Body of pancreas (tissue), 4 donors: ENCODE results near the gene RASA3. TPM values are rescaled to one million over a fixed set of nuclear protein-coding genes. Genes with fewer than 3 reads are reported as not detected.

Experiments used
- ATAC-seq: fragments of 150-250 bp; one replicate; pipeline ENCODE4 v1.9.1; 2016
- DNase-seq, 4 donors: peaks; one replicate each; pipeline ENCODE4 v3.0.0-alpha.2; 2019
- H3K27ac ChIP-seq, 4 donors: fragments of 200-600 bp; sonication (generic); 1 replicate in 3 of 4; 2 replicates in 1 of 4; pipeline versions ENCODE4 v1.5.1 to v1.6.1; 2016 to 2019; ENCODE audit warnings: mild to moderate bottlenecking in 1 of 4, mixed read lengths in 1 of 4, moderate library complexity in 1 of 4
- H3K27me3 ChIP-seq, 2 donors: fragments of 200-600 bp; sonication (generic); one replicate each; pipeline ENCODE4 v1.6.0; 2016; ENCODE audit warnings: mild to moderate bottlenecking in 1 of 2
- H3K36me3 ChIP-seq, 2 donors: fragments of 200-600 bp; sonication (generic); replicated peaks in 1 of 2; 2 replicates each; pipeline ENCODE4 v1.5.1; 2016; ENCODE audit warnings: low read depth in 2 of 2; ENCODE audit not compliant: insufficient read depth in 1 of 2
- H3K4me1 ChIP-seq: fragments of 200-600 bp; sonication (generic); one replicate; pipeline ENCODE4 v1.6.0; 2016
- H3K4me3 ChIP-seq, 2 donors: fragments of 200-600 bp; sonication (generic); 1 replicate in 1 of 2; 2 replicates in 1 of 2; pipeline ENCODE4 v1.5.1; 2016 to 2019
- H3K9me3 ChIP-seq, 3 donors: fragments of 200-600 bp; sonication (generic); 1 replicate in 2 of 3; 2 replicates in 1 of 3; pipeline ENCODE4 v1.5.1; 2016
- POLR2A ChIP-seq, 3 donors: fragments of 450-650 bp; IDR thresholded peaks; one replicate each; pipeline ENCODE4 v1.6.1; 2016; ENCODE audit warnings: antibody characterized with exemption in 3 of 3, mild to moderate bottlenecking in 2 of 3
- WGBS, 2 donors: methylation state at CpG; one replicate each; pipeline ENCODE4 v1.1.5; 2017; 5-methylcytosine and 5-hydroxymethylcytosine counted together
- intact Hi-C: fragments of 100-400 bp; cut with DNase I; formaldehyde crosslinking; loops from one replicate; pipeline ENCODE4 v1.15.1; 2023
- total RNA-seq, 2 donors: library from RNA; depleted of rRNA; stranded (reverse); fragments of >200 nt; gene quantifications; one replicate each; pipeline ENCODE4 v1.1.0, GENCODE V29; 2016
- TF ChIP-seq, protein P1 (sequence below), 7 experiments: fragments of 450-650 bp in 4 of 7; fragments of 200-600 bp in 3 of 7; sonication (generic) in 3 of 7; IDR thresholded peaks; one replicate each; pipeline ENCODE4 v1.5.1; 2016 to 2019; ENCODE audit warnings: antibody characterized with exemption in 7 of 7

Gene RASA3
- total RNA-seq, 2 donors from 2014 or later: 10.2 to 19.2 TPM

DNA sequence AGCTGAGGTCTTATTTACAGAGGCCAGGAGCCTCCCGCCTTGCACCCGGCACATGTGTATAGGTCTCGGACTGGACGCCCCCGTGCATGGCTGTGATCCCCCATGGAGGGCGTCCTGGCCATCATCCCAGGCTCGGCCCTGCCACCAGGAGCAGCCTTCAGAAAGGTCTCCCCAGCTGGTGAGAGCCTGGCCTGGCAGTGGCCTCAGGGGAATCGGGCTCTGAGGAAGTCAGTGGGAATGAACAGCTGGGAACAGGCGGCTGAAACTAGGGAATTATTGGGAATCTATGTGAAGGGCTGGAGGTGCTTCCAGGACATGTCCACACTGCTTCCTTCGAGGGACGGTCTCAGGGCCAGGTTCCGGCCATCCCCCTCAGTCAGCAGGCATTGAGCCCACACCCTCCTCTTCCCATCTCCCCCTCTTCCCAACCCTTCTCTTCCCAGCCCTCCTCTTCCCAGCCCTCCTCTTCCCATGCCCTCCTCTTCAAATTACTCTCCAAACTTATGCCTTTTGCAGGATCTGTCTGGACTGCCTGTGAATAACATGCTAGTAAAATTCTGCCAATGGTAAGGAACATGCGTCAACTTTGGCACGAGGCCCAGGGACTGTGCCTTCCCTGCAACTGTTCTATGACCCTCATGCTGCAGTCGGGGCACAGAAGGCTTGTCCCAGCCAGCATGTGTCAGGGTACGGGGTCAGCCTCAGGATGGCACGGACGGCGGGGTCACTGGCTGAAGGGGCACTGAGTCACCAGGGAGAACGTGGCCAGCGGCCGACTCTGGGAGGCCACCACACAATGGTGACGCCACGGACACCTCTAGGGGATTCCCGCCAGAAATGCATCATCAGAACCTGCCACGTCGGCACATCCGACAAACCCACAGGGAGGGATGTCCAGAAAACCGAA lies 134.3 kb downstream of the RASA3 start:
- H3K27ac ChIP-seq: no peak overlapping the region
- ATAC-seq: peak; percentile 28
- intact Hi-C loops: no loop called here

GRCh38 chr13:113996912-113997745 lies 135.3 kb downstream of the RASA3 start:
- ATAC-seq (no peak), DNase-seq (peak in 1 of 4 donors; percentile 4)
- no peaks in the 10 kb centered on the region for H3K27me3 ChIP-seq
- H3K9me3 ChIP-seq: no peaks in the 10 kb centered on the region
- 84 to 86% methylated on average over 10 to 13 of the region's 13 CpGs for WGBS, 2 donors
- intact Hi-C loops: no loop called here
- H3K36me3 ChIP-seq: no peaks in the 10 kb centered on the region
- no peak overlapping the region for H3K27ac ChIP-seq
- TF ChIP-seq, protein P1, sequence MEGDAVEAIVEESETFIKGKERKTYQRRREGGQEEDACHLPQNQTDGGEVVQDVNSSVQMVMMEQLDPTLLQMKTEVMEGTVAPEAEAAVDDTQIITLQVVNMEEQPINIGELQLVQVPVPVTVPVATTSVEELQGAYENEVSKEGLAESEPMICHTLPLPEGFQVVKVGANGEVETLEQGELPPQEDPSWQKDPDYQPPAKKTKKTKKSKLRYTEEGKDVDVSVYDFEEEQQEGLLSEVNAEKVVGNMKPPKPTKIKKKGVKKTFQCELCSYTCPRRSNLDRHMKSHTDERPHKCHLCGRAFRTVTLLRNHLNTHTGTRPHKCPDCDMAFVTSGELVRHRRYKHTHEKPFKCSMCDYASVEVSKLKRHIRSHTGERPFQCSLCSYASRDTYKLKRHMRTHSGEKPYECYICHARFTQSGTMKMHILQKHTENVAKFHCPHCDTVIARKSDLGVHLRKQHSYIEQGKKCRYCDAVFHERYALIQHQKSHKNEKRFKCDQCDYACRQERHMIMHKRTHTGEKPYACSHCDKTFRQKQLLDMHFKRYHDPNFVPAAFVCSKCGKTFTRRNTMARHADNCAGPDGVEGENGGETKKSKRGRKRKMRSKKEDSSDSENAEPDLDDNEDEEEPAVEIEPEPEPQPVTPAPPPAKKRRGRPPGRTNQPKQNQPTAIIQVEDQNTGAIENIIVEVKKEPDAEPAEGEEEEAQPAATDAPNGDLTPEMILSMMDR (IDR thresholded peaks at IDR 0.05): no peak
- no peak for TF ChIP-seq POLR2A (IDR thresholded peaks at IDR 0.05)
- H3K4me1 ChIP-seq: no peaks in the 10 kb centered on the region
- H3K4me3 ChIP-seq: no peak overlapping the region

More for the DNA sequence above, 134.3 kb downstream of the RASA3 start:
- TF ChIP-seq, protein P1 (IDR thresholded peaks at IDR 0.05): no peak
- TF ChIP-seq POLR2A (IDR thresholded peaks at IDR 0.05): no peak
- Histone ChIP-seq H3K9me3 (no peaks in the 10 kb centered on the region), H3K27me3 (no peaks in the 10 kb centered on the region), H3K4me3 (no peak overlapping the region), H3K36me3 (no peaks in the 10 kb centered on the region), H3K4me1 (no peaks in the 10 kb centered on the region)
- peak; percentile 35 to 51 (median 49) for DNase-seq
- WGBS, 2 donors: 72 to 79% methylated on average over 18 to 29 of the region's 29 CpGs

- no peak for ATAC-seq
- no peak overlapping the region for H3K4me3 ChIP-seq
- intact Hi-C loops: no loop called here
- no peaks in the 10 kb centered on the region for H3K27me3 ChIP-seq
- TF ChIP-seq, protein P1 (IDR thresholded peaks at IDR 0.05): no peak
- no peak for TF ChIP-seq POLR2A (IDR thresholded peaks at IDR 0.05)
- no peaks in the 10 kb centered on the region for H3K9me3 ChIP-seq
- 89 to 97% methylated on average over 6 to 27 of the region's 38 CpGs for WGBS, 2 donors
- no peaks in the 10 kb centered on the region for H3K4me1 ChIP-seq
- peak in 1 of 4 donors; percentile 7 for DNase-seq
- H3K27ac ChIP-seq: no peak overlapping the region
- H3K36me3 ChIP-seq: no peaks in the 10 kb centered on the region
These were observed 136.1 kb downstream of the RASA3 start for GRCh38 chr13:113996081-113996911.

GRCh38 chr13:113995051-113995601 lies 137.3 kb downstream of the RASA3 start:
- TF ChIP-seq POLR2A (IDR thresholded peaks at IDR 0.05): no peak
- TF ChIP-seq, protein P1 (IDR thresholded peaks at IDR 0.05): no peak
- 87 to 95% methylated on average over 11 to 21 of the region's 23 CpGs for WGBS, 2 donors
- DNase-seq: peak in 1 of 4 donors; percentile 8
- Histone ChIP-seq H3K4me1 (no peaks in the 10 kb centered on the region), H3K27ac (no peak overlapping the region), H3K9me3 (no peaks in the 10 kb centered on the region), H3K36me3 (peaks cover 0 to 2% of the 10 kb centered on the region in 2 donors), H3K4me3 (no peak overlapping the region), H3K27me3 (no peaks in the 10 kb centered on the region)
- no peak for ATAC-seq
- intact Hi-C loops: no loop called here
